HG03460 (cell line): ENCODE data around the gene TEX53.

ENCODE experiments used
- ATAC-seq: cut with Tn5 transposase; IDR thresholded peaks from one replicate; pipeline ENCODE4 v1.9.1; 2021; ENCODE audit not compliant: unreplicated experiment

TEX53 gene

GRCh38 chr9:114657705-114658104 lies at the start of gene TEX53:
Gene TEX53 (minus strand): TSS chr9:114657805. CDS start chr9:114657774, 31 bp downstream.
- ATAC-seq: no peak

- ATAC-seq: no peak
Observed at GRCh38 chr9:114706711-114707110, 49.1 kb upstream of the TEX53 start.

GRCh38 chr9:114701988-114702387 lies 44.4 kb upstream of the TEX53 start:
- ATAC-seq: no peak

GRCh38 chr9:114697951-114698351 lies 40.3 kb upstream of the TEX53 start:
- peak; percentile 38 for ATAC-seq

- ATAC-seq: peak; percentile 79
Observed at GRCh38 chr9:114696814-114697544, 39.4 kb upstream of the TEX53 start.

- no peak for ATAC-seq
Observed at GRCh38 chr9:114695948-114696347, 38.3 kb upstream of the TEX53 start.

GRCh38 chr9:114694719-114695269 lies 37.2 kb upstream of the TEX53 start:
- no peak for ATAC-seq

GRCh38 chr9:114694146-114694545 lies 36.5 kb upstream of the TEX53 start:
- ATAC-seq: no peak

- no peak for ATAC-seq
Observed at GRCh38 chr9:114693248-114693855, 35.7 kb upstream of the TEX53 start.

GRCh38 chr9:114691956-114692295 lies 34.3 kb upstream of the TEX53 start:
- no peak for ATAC-seq

- peak; percentile 64 for ATAC-seq
Observed at GRCh38 chr9:114691046-114691955, 33.7 kb upstream of the TEX53 start.

- ATAC-seq: no peak
Observed at GRCh38 chr9:114690308-114690707, 32.7 kb upstream of the TEX53 start.

GRCh38 chr9:114689813-114690212 lies 32.2 kb upstream of the TEX53 start:
- ATAC-seq: no peak

- no peak for ATAC-seq
Observed at GRCh38 chr9:114688909-114689610, 31.5 kb upstream of the TEX53 start.

GRCh38 chr9:114688379-114688778 lies 30.8 kb upstream of the TEX53 start:
- no peak for ATAC-seq

GRCh38 chr9:114687034-114687433 lies 29.4 kb upstream of the TEX53 start:
- ATAC-seq: no peak

- ATAC-seq: no peak
Observed at GRCh38 chr9:114685951-114686350, 28.3 kb upstream of the TEX53 start.

GRCh38 chr9:114684036-114684435 lies 26.4 kb upstream of the TEX53 start:
- ATAC-seq: no peak

- no peak for ATAC-seq
Observed at GRCh38 chr9:114682846-114683245, 25.2 kb upstream of the TEX53 start.

- peak; percentile 87 for ATAC-seq
Observed at GRCh38 chr9:114681594-114682332, 24.2 kb upstream of the TEX53 start, which contains the start of gene TEX48. Gene TEX48 (minus strand): TSS chr9:114682192. CDS start chr9:114671723, 10,469 bp downstream.
